Measurements from ENCODE around the gene CABLES1. TPM values are rescaled to one million over a fixed set of nuclear protein-coding genes. Genes with fewer than 3 reads are reported as not detected.
A peak's percentile ranks its signal among the peaks of the same experiment; 100 is the strongest.

CABLES1 gene
- total RNA-seq, 2 experiments from 2014 or later, result 1.2 to 1.4 TPM

- no peak overlapping the region for H3K27ac Mint-ChIP-seq
Measured at GRCh38 chr18:23122334-23123229, 12.7 kb upstream of the CABLES1 start.

GRCh38 chr18:23126376-23127056, 8.8 kb upstream of the CABLES1 start:
- Mint-ChIP-seq H3K36me3 (no peaks in the 10 kb centered on the region), H3K27me3 (peaks cover 2% of the 10 kb centered on the region), H3K9me3 (no peaks in the 10 kb centered on the region), H3K4me1 (no peaks in the 10 kb centered on the region), H3K27ac (no peak overlapping the region), H3K4me3 (no peak overlapping the region)
- no peak for DNase-seq
- no peak for ATAC-seq (ENCODE audit: low read depth)
- POLR2A ChIA-PET, result no interaction called here

More at GRCh38 chr18:23122334-23123229, 12.7 kb upstream of the CABLES1 start:
- ATAC-seq (ENCODE audit: low read depth) (no peak), DNase-seq (no peak)
- Mint-ChIP-seq H3K27me3 (no peaks in the 10 kb centered on the region), H3K36me3 (no peaks in the 10 kb centered on the region), H3K4me1 (no peaks in the 10 kb centered on the region), H3K4me3 (no peak overlapping the region), H3K9me3 (no peaks in the 10 kb centered on the region)
- POLR2A ChIA-PET, result no interaction called here

GRCh38 chr18:23127090-23127489, 8.2 kb upstream of the CABLES1 start:
- POLR2A ChIA-PET, result no interaction called here
- H3K36me3 Mint-ChIP-seq, result no peaks in the 10 kb centered on the region
- H3K9me3 Mint-ChIP-seq, result no peaks in the 10 kb centered on the region
- H3K4me1 Mint-ChIP-seq, result peaks cover 4% of the 10 kb centered on the region
- ATAC-seq (ENCODE audit: low read depth), result no peak
- no peak for DNase-seq
- H3K4me3 Mint-ChIP-seq, result no peak overlapping the region
- peaks cover 6% of the 10 kb centered on the region for H3K27me3 Mint-ChIP-seq
- no peak overlapping the region for H3K27ac Mint-ChIP-seq

GRCh38 chr18:23129355-23130002, 5.8 kb upstream of the CABLES1 start:
- POLR2A ChIA-PET, result no interaction called here
- H3K36me3 Mint-ChIP-seq, result no peaks in the 10 kb centered on the region
- H3K27me3 Mint-ChIP-seq, result peaks cover 20% of the 10 kb centered on the region
- peaks cover 6% of the 10 kb centered on the region for H3K4me1 Mint-ChIP-seq
- no peak overlapping the region for H3K4me3 Mint-ChIP-seq
- H3K9me3 Mint-ChIP-seq, result no peaks in the 10 kb centered on the region
- ATAC-seq (ENCODE audit: low read depth) (no peak), DNase-seq (no peak)
- no peak overlapping the region for H3K27ac Mint-ChIP-seq

DNA sequence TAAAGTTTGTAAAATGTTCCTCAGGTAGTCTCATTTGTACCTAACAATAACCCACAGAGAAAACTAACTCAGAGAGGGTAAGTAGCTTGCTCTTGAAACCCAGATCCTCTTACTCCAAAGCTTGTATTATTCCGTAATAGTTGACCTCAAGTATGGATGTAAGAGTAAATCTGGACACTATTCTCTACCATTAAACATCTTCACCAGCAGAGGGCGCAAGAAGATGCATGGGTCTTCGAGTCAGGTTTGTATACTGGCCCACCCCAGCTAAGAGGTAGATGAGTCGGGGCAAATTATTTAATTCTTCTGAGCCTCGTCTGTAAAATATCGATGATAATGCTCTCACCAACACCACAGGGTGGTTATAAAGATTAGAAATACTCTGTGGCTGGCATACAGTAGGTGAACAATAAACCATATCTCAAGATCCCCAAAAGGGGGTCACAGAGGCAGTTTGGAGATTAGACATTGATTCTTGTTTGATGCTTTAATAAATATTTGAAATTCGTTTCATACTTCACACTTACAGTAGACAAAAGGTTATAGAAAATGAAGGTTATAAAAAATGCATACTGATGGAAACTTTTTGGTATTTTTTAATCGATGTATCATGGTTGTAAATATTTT, 3.5 kb upstream of the CABLES1 start:
- Mint-ChIP-seq H3K36me3 (no peaks in the 10 kb centered on the region), H3K9me3 (no peaks in the 10 kb centered on the region), H3K4me3 (no peak overlapping the region), H3K4me1 (peaks cover 9% of the 10 kb centered on the region), H3K27ac (no peak overlapping the region), H3K27me3 (peaks cover 32% of the 10 kb centered on the region)
- peak; percentile 40 for ATAC-seq (ENCODE audit: low read depth)
- DNase-seq, result no peak
- POLR2A ChIA-PET, result no interaction called here

GRCh38 chr18:23133860-23134779, 1.2 kb upstream of the CABLES1 start:
- peaks cover 11% of the 10 kb centered on the region for H3K4me1 Mint-ChIP-seq
- H3K27ac Mint-ChIP-seq, result no peak overlapping the region
- DNase-seq (no peak), ATAC-seq (ENCODE audit: low read depth) (no peak)
- H3K27me3 Mint-ChIP-seq, result peaks cover 51% of the 10 kb centered on the region
- POLR2A ChIA-PET, result interaction anchor here (0.6 kb wide), 1 partner anchor 341 kb away, joined by 4 read pairs; no protein-coding TSS in a partner anchor
- no peaks in the 10 kb centered on the region for H3K9me3 Mint-ChIP-seq
- H3K4me3 Mint-ChIP-seq, result peak overlapping the region; percentile 84
- H3K36me3 Mint-ChIP-seq, result no peaks in the 10 kb centered on the region

DNA sequence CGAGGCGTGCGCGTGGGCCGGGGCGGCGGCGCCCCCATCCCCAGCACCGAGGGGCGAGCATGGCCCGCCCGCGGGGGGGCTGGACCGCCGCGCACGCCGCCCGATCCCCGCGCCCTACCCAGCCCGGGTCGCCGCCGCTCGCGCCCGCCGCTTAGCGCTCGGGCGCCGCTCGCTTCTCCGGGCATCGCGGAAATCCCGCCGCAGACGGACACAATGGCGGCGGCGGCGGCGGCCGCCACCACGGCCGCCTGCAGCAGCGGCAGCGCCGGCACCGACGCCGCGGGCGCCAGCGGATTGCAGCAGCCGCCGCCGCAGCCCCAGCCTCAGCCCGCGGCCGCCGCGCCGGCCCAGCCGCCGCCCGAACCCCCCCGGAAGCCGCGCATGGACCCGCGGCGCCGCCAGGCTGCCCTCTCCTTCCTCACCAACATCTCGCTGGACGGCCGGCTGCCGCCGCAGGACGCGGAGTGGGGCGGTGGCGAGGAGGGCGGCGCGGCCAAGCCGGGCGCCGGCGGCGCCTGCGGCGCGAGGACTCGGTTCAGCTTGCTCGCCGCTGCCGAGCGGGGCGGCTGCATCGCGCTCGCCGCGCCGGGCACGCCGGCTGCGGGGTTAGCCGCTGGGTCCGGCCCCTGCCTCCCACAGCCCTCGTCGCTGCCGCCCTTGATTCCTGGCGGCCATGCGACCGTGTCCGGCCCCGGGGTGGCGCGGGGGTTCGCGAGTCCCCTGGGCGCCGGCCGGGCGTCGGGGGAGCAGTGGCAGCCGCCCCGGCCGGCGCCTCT, 453 bp downstream of the CABLES1 start:
- ATAC-seq (ENCODE audit: low read depth) (peak; percentile 53), DNase-seq (peak; percentile 67)
- POLR2A ChIA-PET, result interaction anchor here (0.6 kb wide), 1 partner anchor 278 kb away, joined by 3 read pairs; no protein-coding TSS in a partner anchor
- Mint-ChIP-seq H3K4me3 (no peak overlapping the region), H3K4me1 (peaks cover 11% of the 10 kb centered on the region), H3K27ac (no peak overlapping the region), H3K9me3 (no peaks in the 10 kb centered on the region), H3K27me3 (peaks cover 51% of the 10 kb centered on the region), H3K36me3 (no peaks in the 10 kb centered on the region)

- peak; percentile 37 for DNase-seq
- Mint-ChIP-seq H3K27me3 (peaks cover 51% of the 10 kb centered on the region), H3K36me3 (no peaks in the 10 kb centered on the region), H3K4me1 (peaks cover 16% of the 10 kb centered on the region), H3K27ac (no peak overlapping the region), H3K4me3 (peak overlapping the region; percentile 26), H3K9me3 (no peaks in the 10 kb centered on the region)
- POLR2A ChIA-PET, result interaction anchor here (0.6 kb wide), 1 partner anchor 277 kb away, joined by 3 read pairs; no protein-coding TSS in a partner anchor
- peak; percentile 31 for ATAC-seq (ENCODE audit: low read depth)
Measured at GRCh38 chr18:23136326-23137096, 1.2 kb downstream of the CABLES1 start.

GRCh38 chr18:23137097-23137635, 1.9 kb downstream of the CABLES1 start:
- Mint-ChIP-seq H3K4me1 (peaks cover 11% of the 10 kb centered on the region), H3K27ac (no peak overlapping the region), H3K27me3 (peaks cover 46% of the 10 kb centered on the region), H3K4me3 (peak overlapping the region; percentile 26), H3K36me3 (no peaks in the 10 kb centered on the region), H3K9me3 (no peaks in the 10 kb centered on the region)
- POLR2A ChIA-PET, result no interaction called here
- ATAC-seq (ENCODE audit: low read depth) (no peak), DNase-seq (no peak)

- POLR2A ChIA-PET, result no interaction called here
Measured at GRCh38 chr18:23137788-23138216, 2.5 kb downstream of the CABLES1 start.

DNA sequence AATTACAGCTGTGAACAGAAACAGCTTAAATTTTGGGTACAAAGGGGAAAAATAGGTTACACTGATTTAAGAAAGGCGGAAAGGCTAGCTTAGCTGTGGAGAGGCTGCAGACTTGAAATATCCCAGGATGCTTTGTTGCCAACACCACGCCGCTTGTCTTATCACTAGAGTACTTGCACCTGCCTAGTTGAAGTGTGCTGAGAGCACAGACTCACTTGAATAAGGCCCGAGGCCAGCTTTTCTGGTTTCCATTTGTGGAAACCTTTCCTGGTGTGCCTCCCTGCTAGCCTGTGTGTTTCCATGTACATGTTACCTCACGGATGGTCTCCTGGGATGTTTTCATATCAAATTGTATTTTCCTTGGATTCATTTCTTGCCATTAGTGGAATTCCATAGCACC, 3.2 kb downstream of the CABLES1 start:
- no peak for ATAC-seq (ENCODE audit: low read depth)
- Mint-ChIP-seq H3K4me1 (peaks cover 19% of the 10 kb centered on the region), H3K27me3 (peaks cover 43% of the 10 kb centered on the region), H3K36me3 (no peaks in the 10 kb centered on the region), H3K9me3 (no peaks in the 10 kb centered on the region), H3K27ac (no peak overlapping the region), H3K4me3 (no peak overlapping the region)
- POLR2A ChIA-PET, result no interaction called here
- no peak for DNase-seq

More at GRCh38 chr18:23137788-23138216, 2.5 kb downstream of the CABLES1 start:
- peak overlapping the region; percentile 8 for H3K4me3 Mint-ChIP-seq
- ATAC-seq (ENCODE audit: low read depth), result no peak
- peaks cover 14% of the 10 kb centered on the region for H3K4me1 Mint-ChIP-seq
- H3K27me3 Mint-ChIP-seq, result peaks cover 43% of the 10 kb centered on the region
- H3K27ac Mint-ChIP-seq, result no peak overlapping the region
- no peak for DNase-seq
- no peaks in the 10 kb centered on the region for H3K36me3 Mint-ChIP-seq
- no peaks in the 10 kb centered on the region for H3K9me3 Mint-ChIP-seq

Data from activated naive CD8-positive, alpha-beta T cell treated with anti-CD3 and anti-CD28 coated beads, Interleukin-2, amount 10 ng/mL, durations not matched to agents 7 days and 5 days (primary cell).